NCI-H82 (cell line): Measurements from ENCODE around the gene ZNF79.
A peak's percentile ranks its signal among the peaks of the same experiment; 100 is the strongest.
"Not testable (repeated sequence)": the region's sequence is repeated elsewhere in the genome, so short reads cannot be mapped to it uniquely, and the experiment has no call there.

Experiments used
- DNase-seq: peaks from one replicate; lab custom pipeline; 2025; lab: John Stamatoyannopoulos, UW

The ZNF79 gene

DNA sequence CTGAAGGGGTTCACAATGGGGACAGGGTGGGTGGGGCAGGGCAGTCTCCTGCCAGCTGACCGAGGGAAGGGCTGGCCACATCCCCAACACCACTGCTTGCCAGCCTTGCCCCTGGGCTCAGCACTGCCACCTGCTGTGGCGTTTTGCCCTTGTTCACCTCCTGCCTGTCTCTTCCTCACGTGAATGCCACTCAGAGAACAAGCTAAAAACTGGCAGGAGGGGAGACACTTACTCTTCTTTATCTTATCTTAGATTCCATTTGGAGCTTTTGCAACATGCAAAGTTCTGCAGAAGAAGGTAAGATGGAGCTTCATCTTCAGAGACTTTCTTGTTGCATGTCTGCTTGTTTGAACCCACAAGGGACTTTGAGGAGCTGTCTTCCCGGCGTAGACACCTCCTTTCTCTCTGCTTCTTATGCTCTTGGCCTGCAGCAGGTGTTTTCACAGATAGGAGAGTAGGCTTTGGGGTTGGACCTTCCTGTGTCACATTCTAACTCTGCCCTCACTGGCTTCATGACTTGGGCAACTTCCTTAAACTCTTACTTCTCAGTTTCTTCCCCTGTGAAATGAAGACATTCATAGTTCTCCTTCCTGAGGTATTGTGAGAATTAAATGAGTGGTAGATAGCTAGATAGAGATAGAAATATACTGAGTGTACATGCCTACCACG, 31.3 kb downstream of the ZNF79 start:
- no peak for DNase-seq

GRCh38 chr9:127457191-127457878, 33.2 kb downstream of the ZNF79 start:
- DNase-seq: no peak

DNA sequence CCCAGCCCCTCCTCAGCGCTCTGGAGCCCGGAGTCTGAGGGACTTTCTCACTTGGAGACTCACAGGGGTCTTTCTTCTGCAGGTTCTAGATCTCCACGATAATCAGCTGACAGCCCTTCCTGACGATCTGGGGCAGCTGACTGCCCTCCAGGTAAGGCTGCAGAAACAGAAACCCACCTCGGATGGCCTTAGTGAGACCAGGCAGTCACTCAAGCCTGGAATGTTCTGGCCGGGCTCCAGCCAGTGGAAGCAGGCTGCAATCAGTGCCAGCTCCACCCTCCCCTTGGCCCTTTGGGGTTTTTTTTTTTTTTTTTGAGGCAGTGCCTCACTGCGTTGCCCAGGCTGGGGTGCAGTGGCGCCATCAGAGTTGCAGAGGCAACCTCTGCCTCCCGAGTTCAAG, 34.7 kb downstream of the ZNF79 start:
- no peak for DNase-seq

DNA sequence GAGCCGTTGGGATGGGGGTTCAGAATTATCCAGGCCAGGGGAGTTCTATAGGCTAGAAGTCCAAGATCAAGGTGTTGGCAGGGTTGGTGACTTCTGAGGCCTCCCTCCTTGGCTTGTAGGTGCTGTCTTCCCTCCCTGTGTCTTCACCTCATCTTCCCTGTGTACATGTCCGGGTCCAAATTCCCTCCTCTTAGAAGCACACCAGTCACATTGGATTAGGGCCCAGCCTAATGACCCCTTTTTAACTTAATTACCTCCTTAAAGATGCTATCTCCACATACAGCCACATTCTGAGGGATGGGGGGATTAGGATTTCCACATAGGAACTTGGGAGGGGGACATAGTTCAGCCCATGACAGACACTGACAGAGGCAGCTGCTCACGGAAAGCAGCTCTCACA, 39.2 kb downstream of the ZNF79 start:
- peak; percentile 71 for DNase-seq

- DNase-seq: no peak
These were observed 39.7 kb downstream of the ZNF79 start for GRCh38 chr9:127463911-127464310.

DNA sequence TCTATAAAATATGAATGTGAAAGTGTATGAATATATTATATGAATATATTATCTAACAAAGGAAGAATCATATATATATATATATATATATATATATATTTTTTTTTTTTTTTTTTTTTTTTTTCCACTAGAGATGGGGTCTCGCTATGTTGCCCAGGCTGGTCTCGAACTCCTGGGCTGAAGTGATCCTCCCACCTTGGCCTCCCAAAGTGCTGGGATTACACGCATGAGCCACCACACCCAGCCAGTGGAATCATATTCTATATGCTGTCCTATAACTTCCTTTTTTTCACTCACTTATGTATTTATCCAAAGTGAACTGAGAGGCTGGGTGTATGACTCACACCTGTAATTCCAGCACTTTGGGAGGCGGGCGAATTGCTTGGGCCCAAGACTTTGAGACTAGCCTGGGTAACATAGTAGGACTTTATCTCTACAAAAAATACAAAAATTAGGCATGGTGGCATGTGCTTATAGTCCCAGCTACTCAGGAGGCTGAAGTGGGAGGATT, 42.3 kb downstream of the ZNF79 start:
- DNase-seq: not testable (repeated sequence)

GRCh38 chr9:127467621-127468020, 43.4 kb downstream of the ZNF79 start:
- no peak for DNase-seq

GRCh38 chr9:127470662-127471061, 46.5 kb downstream of the ZNF79 start:
- DNase-seq: no peak

DNA sequence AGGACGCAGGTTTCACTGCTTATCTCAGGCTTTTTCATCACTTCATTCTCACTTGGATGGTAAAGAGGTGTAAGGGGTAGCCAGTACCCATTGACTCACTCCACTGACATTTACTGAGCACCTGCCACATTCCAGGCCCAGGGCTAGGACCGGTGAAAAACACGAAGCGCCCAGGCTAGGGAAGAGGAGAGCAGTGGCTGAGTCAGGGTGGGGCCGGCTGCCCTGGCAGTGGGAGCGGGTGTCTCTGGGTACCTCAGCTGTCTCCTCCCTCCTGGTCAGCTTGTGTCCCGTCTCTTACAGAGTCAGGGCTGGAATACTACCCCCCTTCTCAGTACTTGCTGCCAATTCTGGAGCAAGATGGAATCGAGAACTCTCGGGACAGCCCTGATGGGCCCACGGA, 49.3 kb downstream of the ZNF79 start:
- DNase-seq: no peak

- DNase-seq: no peak
These were observed 49.8 kb downstream of the ZNF79 start for GRCh38 chr9:127473932-127474331.

GRCh38 chr9:127474592-127474991, 50.4 kb downstream of the ZNF79 start:
- no peak for DNase-seq

GRCh38 chr9:127479507-127480081, 55.4 kb downstream of the ZNF79 start:
- DNase-seq: no peak

DNA sequence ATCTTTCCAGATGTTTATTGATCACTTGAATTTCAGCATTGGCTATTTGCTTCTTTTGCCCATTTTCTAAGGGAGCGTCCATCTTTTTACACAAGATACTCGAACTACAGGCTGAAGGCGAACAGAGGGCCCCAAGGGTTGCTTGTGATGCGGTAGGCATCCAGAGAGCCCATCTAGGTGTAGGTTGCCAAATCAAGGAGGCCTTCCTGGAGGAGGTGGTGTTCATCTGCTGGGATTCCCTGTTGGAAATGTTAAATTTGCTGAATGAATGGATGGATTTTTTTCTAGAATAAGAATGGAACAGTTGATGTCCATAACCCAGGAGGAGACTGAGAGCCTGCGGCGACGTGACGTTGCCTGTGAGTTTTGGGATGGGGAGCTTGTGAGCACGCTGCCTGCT, 58.5 kb downstream of the ZNF79 start:
- DNase-seq: no peak

- no peak for DNase-seq
These were observed 61.8 kb downstream of the ZNF79 start for GRCh38 chr9:127485995-127486394.

DNA sequence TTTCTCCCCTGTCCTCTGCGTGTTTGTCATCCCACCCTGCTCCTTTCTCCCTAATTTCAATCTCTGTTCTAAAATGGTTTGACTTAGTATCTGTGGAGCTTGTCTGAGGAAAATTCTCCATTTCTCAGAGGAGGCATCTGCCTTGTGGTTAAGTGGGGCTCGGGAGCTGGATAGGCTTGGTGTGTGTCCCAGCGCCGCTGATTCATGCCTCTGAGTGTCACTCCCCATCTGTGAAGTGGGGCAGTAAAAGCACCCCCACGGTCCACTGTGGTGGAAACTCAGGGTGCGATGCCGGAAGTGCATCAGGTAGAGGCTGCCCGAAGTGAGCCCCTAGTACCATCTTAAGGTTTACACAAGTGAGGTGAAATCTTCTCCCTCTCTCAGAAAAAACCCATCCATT, 64.8 kb downstream of the ZNF79 start:
- no peak for DNase-seq

DNA sequence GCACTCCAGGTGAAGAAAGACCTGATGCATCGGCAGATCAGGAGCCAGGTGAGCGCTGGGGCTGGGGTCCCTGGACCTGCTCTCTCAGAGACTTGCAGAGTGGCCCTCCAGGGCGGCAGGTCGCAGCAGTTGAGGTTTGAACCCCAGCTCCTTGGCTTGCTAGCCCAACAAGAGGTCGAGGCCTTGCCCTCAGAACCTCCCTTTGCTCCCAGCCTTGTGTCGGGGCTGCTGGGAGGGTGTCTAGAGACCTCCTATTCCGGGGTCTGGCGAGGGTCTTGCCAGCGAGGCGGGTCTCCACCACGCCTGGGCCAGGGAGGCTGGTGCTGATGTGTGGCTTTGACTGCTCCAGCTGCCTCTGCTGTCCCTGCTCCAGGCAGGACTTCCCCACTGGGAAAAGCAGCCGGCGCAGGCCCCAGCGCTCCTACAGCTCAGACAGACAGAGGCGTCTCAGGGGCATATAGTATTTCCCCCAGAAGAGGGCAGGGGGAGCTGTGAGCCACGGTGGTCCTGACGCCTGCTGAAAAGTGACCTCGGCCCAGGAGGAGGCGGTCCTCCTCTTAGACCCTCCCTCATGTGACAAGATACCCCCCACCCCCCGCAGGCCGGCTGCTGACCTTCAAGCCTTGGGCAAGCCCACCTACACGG, 65.4 kb downstream of the ZNF79 start:
- DNase-seq: peak; percentile 63

DNA sequence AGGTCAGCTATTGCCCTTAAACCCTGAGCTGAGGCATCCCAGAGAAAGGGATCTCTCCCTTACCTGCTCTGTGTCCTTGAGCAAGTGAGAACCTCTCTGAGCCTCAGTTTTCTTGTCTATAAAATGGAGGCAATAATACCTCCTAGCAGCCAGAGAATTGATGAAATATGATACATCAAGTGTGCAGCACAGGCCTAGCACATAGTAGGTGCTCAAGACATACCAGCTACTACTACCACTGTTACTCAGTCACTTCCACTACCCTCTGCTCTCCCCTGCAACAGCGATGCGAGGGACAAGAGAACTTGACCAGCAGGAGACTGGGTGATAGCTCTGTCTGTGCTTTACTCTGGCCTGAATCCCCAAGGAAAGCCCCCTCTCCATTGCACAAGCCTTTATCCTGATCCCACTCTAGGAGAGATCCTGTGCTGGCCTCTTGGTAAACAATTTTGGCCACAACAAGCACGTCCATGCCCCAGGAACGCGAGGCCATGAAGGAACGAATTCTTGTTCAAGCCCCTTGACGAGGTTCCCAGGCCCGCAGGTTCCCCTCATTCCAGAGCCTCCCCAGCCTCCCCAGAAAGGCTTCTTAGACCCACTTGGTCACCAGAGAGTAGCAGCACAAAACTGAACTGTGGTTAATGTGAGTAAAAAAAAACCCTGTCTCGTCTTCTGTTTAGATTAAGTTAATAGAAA, 66.5 kb downstream of the ZNF79 start:
- no peak for DNase-seq

GRCh38 chr9:127491516-127491915, 67.3 kb downstream of the ZNF79 start:
- DNase-seq: no peak

GRCh38 chr9:127492616-127493015, 68.4 kb downstream of the ZNF79 start:
- DNase-seq: no peak

DNA sequence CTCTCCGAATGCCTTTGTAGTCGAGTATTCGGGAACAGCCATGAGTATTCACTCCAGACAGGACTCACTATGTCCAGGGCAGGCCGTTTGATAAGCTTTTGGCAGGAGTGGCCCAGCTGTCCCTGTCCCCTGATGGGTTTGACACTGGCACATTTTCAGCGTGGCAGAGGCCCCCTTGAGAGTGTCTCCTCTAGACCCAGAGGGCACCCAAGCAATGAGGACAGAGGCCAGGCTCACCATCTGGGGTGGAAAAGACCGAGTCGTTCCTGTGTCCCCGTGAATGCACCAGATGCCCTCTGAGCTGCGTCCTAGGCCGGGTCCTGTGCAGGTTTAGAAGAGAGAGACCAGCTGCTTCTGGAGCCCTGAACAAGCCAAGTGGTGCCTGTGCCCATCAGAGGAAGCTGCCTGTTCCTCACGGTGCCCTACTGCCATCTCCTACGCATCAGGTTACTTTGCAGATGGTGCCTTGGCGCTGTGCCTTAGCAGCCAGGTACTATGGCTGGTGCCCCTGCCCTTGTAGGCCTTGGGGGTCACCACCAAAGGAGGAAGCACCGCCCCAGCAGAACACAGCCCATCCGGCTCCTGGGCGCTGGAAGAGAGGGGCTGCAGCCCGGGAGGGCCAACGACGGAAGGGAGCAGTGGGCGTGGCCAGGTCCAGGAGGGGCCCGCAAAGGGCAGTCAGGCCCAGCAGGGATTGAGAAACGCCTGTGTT, 69.6 kb downstream of the ZNF79 start:
- no peak for DNase-seq

- DNase-seq: no peak
These were observed 70.1 kb downstream of the ZNF79 start for GRCh38 chr9:127494304-127494702.
